HL-60 (cell line): ENCODE results near the gene PCNX2.

Source experiments
- CTCF ChIP-seq: IDR thresholded peaks from one replicate; pipeline ENCODE4 v1.5.1; 2011; ENCODE audit warnings: low read length, control low read depth, inconsistent platforms; ENCODE audit not compliant: insufficient read depth
- POLR2AphosphoS5 ChIP-seq: IDR thresholded peaks from 2 replicates; pipeline ENCODE4 v1.6.1; 2012; ENCODE audit warnings: low read depth

GRCh38 chr1:232998646-232999045, 296.9 kb downstream of the PCNX2 start:
- TF ChIP-seq CTCF (no peak), POLR2AphosphoS5 (no peak)
